Parietal lobe (tissue), 1 donor: ENCODE data around the gene RPL38. TPM values are rescaled to one million over a fixed set of nuclear protein-coding genes. Genes with fewer than 3 reads are reported as not detected.

Experiments used
- total RNA-seq: library from RNA; depleted of rRNA; stranded (reverse); fragments of >200 nt; gene quantifications from one replicate; pipeline ENCODE4 v1.2.3, GENCODE V29; 2014

Gene RPL38
- total RNA-seq: 1,198 TPM

GRCh38 chr17:74203439-74204240 is at the start of gene RPL38:
Gene RPL38 (plus strand): TSS chr17:74203678. CDS start chr17:74203956, 278 bp downstream.

GRCh38 chr17:74212913-74213791 is 9.7 kb downstream of the RPL38 start, which contains the start of gene TTYH2:
Gene TTYH2 (plus strand): TSS chr17:74213571. CDS start chr17:74213588, 17 bp downstream.

Other genes starting within 250 kb of the RPL38 start
- gene TTYH2, start 9.9 kb downstream of the RPL38 start, total RNA-seq: 17.2 TPM
- gene DNAI2, start 70.6 kb downstream of the RPL38 start, total RNA-seq: not detected
- gene KIF19, start 122.5 kb downstream of the RPL38 start, total RNA-seq: 0.63 TPM
- 4.7 TPM for gene BTBD17, start 158.2 kb downstream of the RPL38 start, total RNA-seq
- not detected for gene GPR142, start 163.8 kb downstream of the RPL38 start, total RNA-seq
- gene GPRC5C, start 228.4 kb downstream of the RPL38 start, total RNA-seq: 5.6 TPM